Lower leg skin (tissue), 3 donors: ENCODE data around the gene OIT3.

Experiments used
- CTCF ChIP-seq, 3 donors: fragments of 450-650 bp; IDR thresholded peaks; one replicate each; pipeline ENCODE4 v1.5.1; 2016; ENCODE audit warnings: antibody characterized with exemption in 3 of 3, mild to moderate bottlenecking in 3 of 3, moderate library complexity in 2 of 3
- POLR2A ChIP-seq, 2 donors: fragments of 450-650 bp; IDR thresholded peaks; one replicate each; pipeline ENCODE4 v1.6.1; 2016 to 2017; ENCODE audit warnings: antibody characterized with exemption in 2 of 2, mild to moderate bottlenecking in 1 of 2, moderate library complexity in 1 of 2

DNA sequence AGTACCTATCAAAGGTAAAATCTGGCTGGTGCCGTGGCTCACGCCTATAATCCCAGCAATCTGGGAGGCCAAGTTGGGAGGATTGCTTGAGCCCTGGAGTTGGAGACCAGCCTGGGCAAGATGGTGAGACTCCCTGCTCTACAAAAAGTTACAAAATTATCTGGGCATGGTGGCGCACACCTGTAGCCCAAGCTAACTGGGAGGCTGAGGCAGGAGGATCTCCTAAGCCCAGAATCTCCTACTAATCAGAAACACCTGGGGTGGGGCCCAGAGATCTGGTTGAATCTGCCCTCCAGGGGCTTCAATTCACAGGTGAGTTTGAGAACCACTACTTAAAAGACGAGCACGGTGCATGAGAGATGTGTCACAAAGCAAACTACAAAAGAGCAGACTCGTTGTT lies 58.6 kb downstream of the OIT3 start:
- no peak for TF ChIP-seq CTCF (IDR thresholded peaks at IDR 0.05)
- TF ChIP-seq POLR2A (IDR thresholded peaks at IDR 0.05), result no peak
